Measurements from ENCODE around the gene CACNA2D3.

The CACNA2D3 gene

GRCh38 chr3:54761637-54762036 is 639.3 kb downstream of the CACNA2D3 start:
- H3K4me1 Mint-ChIP-seq (ENCODE audit: low read depth), result no peaks in the 10 kb centered on the region
- DNase-seq (ENCODE audit: low spot score), result no peak
- H3K36me3 Mint-ChIP-seq (ENCODE audit: low read depth), result no peaks in the 10 kb centered on the region
- no peaks in the 10 kb centered on the region for H3K27me3 Mint-ChIP-seq (ENCODE audit: low read depth)
- H3K9me3 Mint-ChIP-seq, result no peaks in the 10 kb centered on the region
- no peak overlapping the region for H3K27ac Mint-ChIP-seq
- no peak overlapping the region for H3K4me3 Mint-ChIP-seq

GRCh38 chr3:54764911-54765310 is 642.6 kb downstream of the CACNA2D3 start:
- H3K9me3 Mint-ChIP-seq, result no peaks in the 10 kb centered on the region
- no peak for DNase-seq (ENCODE audit: low spot score)
- no peaks in the 10 kb centered on the region for H3K27me3 Mint-ChIP-seq (ENCODE audit: low read depth)
- no peak overlapping the region for H3K27ac Mint-ChIP-seq
- no peak overlapping the region for H3K4me3 Mint-ChIP-seq
- no peaks in the 10 kb centered on the region for H3K4me1 Mint-ChIP-seq (ENCODE audit: low read depth)
- no peaks in the 10 kb centered on the region for H3K36me3 Mint-ChIP-seq (ENCODE audit: low read depth)

GRCh38 chr3:54771050-54771449 is 648.7 kb downstream of the CACNA2D3 start:
- Mint-ChIP-seq H3K27ac (no peak overlapping the region), H3K27me3 (ENCODE audit: low read depth) (no peaks in the 10 kb centered on the region), H3K4me3 (no peak overlapping the region), H3K9me3 (peaks cover 3% of the 10 kb centered on the region), H3K36me3 (ENCODE audit: low read depth) (no peaks in the 10 kb centered on the region), H3K4me1 (ENCODE audit: low read depth) (no peaks in the 10 kb centered on the region)
- DNase-seq (ENCODE audit: low spot score), result no peak

- H3K27me3 Mint-ChIP-seq (ENCODE audit: low read depth), result no peaks in the 10 kb centered on the region
- no peak overlapping the region for H3K4me3 Mint-ChIP-seq
Measured at GRCh38 chr3:54772051-54772450, 649.7 kb downstream of the CACNA2D3 start.

GRCh38 chr3:54772746-54773145 is 650.4 kb downstream of the CACNA2D3 start:
- DNase-seq (ENCODE audit: low spot score), result no peak
- Mint-ChIP-seq H3K36me3 (ENCODE audit: low read depth) (no peaks in the 10 kb centered on the region), H3K27me3 (ENCODE audit: low read depth) (no peaks in the 10 kb centered on the region), H3K9me3 (peaks cover 3% of the 10 kb centered on the region), H3K4me1 (ENCODE audit: low read depth) (no peaks in the 10 kb centered on the region), H3K27ac (no peak overlapping the region), H3K4me3 (no peak overlapping the region)

More at GRCh38 chr3:54772051-54772450, 649.7 kb downstream of the CACNA2D3 start:
- Mint-ChIP-seq H3K4me1 (ENCODE audit: low read depth) (no peaks in the 10 kb centered on the region), H3K9me3 (peaks cover 3% of the 10 kb centered on the region), H3K36me3 (ENCODE audit: low read depth) (no peaks in the 10 kb centered on the region), H3K27ac (no peak overlapping the region)
- no peak for DNase-seq (ENCODE audit: low spot score)

- Mint-ChIP-seq H3K9me3 (peaks cover 3% of the 10 kb centered on the region), H3K27ac (no peak overlapping the region), H3K36me3 (ENCODE audit: low read depth) (no peaks in the 10 kb centered on the region), H3K4me1 (ENCODE audit: low read depth) (no peaks in the 10 kb centered on the region), H3K4me3 (no peak overlapping the region), H3K27me3 (ENCODE audit: low read depth) (no peaks in the 10 kb centered on the region)
- DNase-seq (ENCODE audit: low spot score), result no peak
Measured at GRCh38 chr3:54773271-54773670, 650.9 kb downstream of the CACNA2D3 start.

GRCh38 chr3:54776601-54777000 is 654.2 kb downstream of the CACNA2D3 start:
- Mint-ChIP-seq H3K27ac (no peak overlapping the region), H3K4me3 (no peak overlapping the region), H3K9me3 (peaks cover 3% of the 10 kb centered on the region), H3K36me3 (ENCODE audit: low read depth) (no peaks in the 10 kb centered on the region), H3K4me1 (ENCODE audit: low read depth) (no peaks in the 10 kb centered on the region), H3K27me3 (ENCODE audit: low read depth) (no peaks in the 10 kb centered on the region)
- no peak for DNase-seq (ENCODE audit: low spot score)

GRCh38 chr3:54777141-54777540 is 654.8 kb downstream of the CACNA2D3 start:
- no peak overlapping the region for H3K27ac Mint-ChIP-seq
- no peaks in the 10 kb centered on the region for H3K4me1 Mint-ChIP-seq (ENCODE audit: low read depth)
- no peak overlapping the region for H3K4me3 Mint-ChIP-seq
- no peaks in the 10 kb centered on the region for H3K27me3 Mint-ChIP-seq (ENCODE audit: low read depth)
- peaks cover 3% of the 10 kb centered on the region for H3K9me3 Mint-ChIP-seq
- no peak for DNase-seq (ENCODE audit: low spot score)
- no peaks in the 10 kb centered on the region for H3K36me3 Mint-ChIP-seq (ENCODE audit: low read depth)

GRCh38 chr3:54780336-54780735 is 658.0 kb downstream of the CACNA2D3 start:
- H3K4me1 Mint-ChIP-seq (ENCODE audit: low read depth), result no peaks in the 10 kb centered on the region

GRCh38 chr3:54781728-54782127 is 659.4 kb downstream of the CACNA2D3 start:
- Mint-ChIP-seq H3K36me3 (ENCODE audit: low read depth) (no peaks in the 10 kb centered on the region), H3K4me1 (ENCODE audit: low read depth) (no peaks in the 10 kb centered on the region), H3K27me3 (ENCODE audit: low read depth) (no peaks in the 10 kb centered on the region), H3K9me3 (no peaks in the 10 kb centered on the region), H3K27ac (no peak overlapping the region), H3K4me3 (no peak overlapping the region)
- no peak for DNase-seq (ENCODE audit: low spot score)

More at GRCh38 chr3:54780336-54780735, 658.0 kb downstream of the CACNA2D3 start:
- no peak overlapping the region for H3K4me3 Mint-ChIP-seq
- H3K9me3 Mint-ChIP-seq, result no peaks in the 10 kb centered on the region
- no peaks in the 10 kb centered on the region for H3K36me3 Mint-ChIP-seq (ENCODE audit: low read depth)
- no peak overlapping the region for H3K27ac Mint-ChIP-seq
- no peaks in the 10 kb centered on the region for H3K27me3 Mint-ChIP-seq (ENCODE audit: low read depth)
- DNase-seq (ENCODE audit: low spot score), result no peak

- Mint-ChIP-seq H3K27me3 (ENCODE audit: low read depth) (no peaks in the 10 kb centered on the region), H3K36me3 (ENCODE audit: low read depth) (no peaks in the 10 kb centered on the region)
- DNase-seq (ENCODE audit: low spot score), result no peak
Measured at GRCh38 chr3:54783611-54784010, 661.3 kb downstream of the CACNA2D3 start.

GRCh38 chr3:54784021-54784420 is 661.7 kb downstream of the CACNA2D3 start:
- Mint-ChIP-seq H3K36me3 (ENCODE audit: low read depth) (no peaks in the 10 kb centered on the region), H3K4me3 (no peak overlapping the region), H3K9me3 (no peaks in the 10 kb centered on the region), H3K27me3 (ENCODE audit: low read depth) (no peaks in the 10 kb centered on the region), H3K4me1 (ENCODE audit: low read depth) (no peaks in the 10 kb centered on the region), H3K27ac (no peak overlapping the region)
- no peak for DNase-seq (ENCODE audit: low spot score)

More at GRCh38 chr3:54783611-54784010, 661.3 kb downstream of the CACNA2D3 start:
- no peak overlapping the region for H3K4me3 Mint-ChIP-seq
- H3K27ac Mint-ChIP-seq, result no peak overlapping the region
- no peaks in the 10 kb centered on the region for H3K4me1 Mint-ChIP-seq (ENCODE audit: low read depth)
- no peaks in the 10 kb centered on the region for H3K9me3 Mint-ChIP-seq

- no peak overlapping the region for H3K27ac Mint-ChIP-seq
- no peaks in the 10 kb centered on the region for H3K36me3 Mint-ChIP-seq (ENCODE audit: low read depth)
- no peaks in the 10 kb centered on the region for H3K4me1 Mint-ChIP-seq (ENCODE audit: low read depth)
- no peaks in the 10 kb centered on the region for H3K27me3 Mint-ChIP-seq (ENCODE audit: low read depth)
- H3K4me3 Mint-ChIP-seq, result no peak overlapping the region
- DNase-seq (ENCODE audit: low spot score), result no peak
- no peaks in the 10 kb centered on the region for H3K9me3 Mint-ChIP-seq
Measured at GRCh38 chr3:54785976-54786375, 663.6 kb downstream of the CACNA2D3 start.

GRCh38 chr3:54790051-54790450 is 667.7 kb downstream of the CACNA2D3 start:
- Mint-ChIP-seq H3K9me3 (no peaks in the 10 kb centered on the region), H3K36me3 (ENCODE audit: low read depth) (no peaks in the 10 kb centered on the region), H3K4me3 (no peak overlapping the region), H3K4me1 (ENCODE audit: low read depth) (no peaks in the 10 kb centered on the region), H3K27me3 (ENCODE audit: low read depth) (no peaks in the 10 kb centered on the region), H3K27ac (no peak overlapping the region)
- no peak for DNase-seq (ENCODE audit: low spot score)

GRCh38 chr3:54791501-54792156 is 669.3 kb downstream of the CACNA2D3 start:
- Mint-ChIP-seq H3K4me1 (ENCODE audit: low read depth) (no peaks in the 10 kb centered on the region), H3K27ac (no peak overlapping the region), H3K4me3 (no peak overlapping the region), H3K9me3 (no peaks in the 10 kb centered on the region), H3K36me3 (ENCODE audit: low read depth) (no peaks in the 10 kb centered on the region), H3K27me3 (ENCODE audit: low read depth) (no peaks in the 10 kb centered on the region)
- no peak for DNase-seq (ENCODE audit: low spot score)
